GM23338 (cell line): ENCODE results near the gene RNF103.

Experiments used
- CREB1 ChIP-seq: fragments of 250-450 bp; sonication (Bioruptor Pico); IDR thresholded peaks from 2 replicates; pipeline ENCODE4 v1.5.0; 2020; ENCODE audit warnings: low read depth, mild to moderate bottlenecking, moderate library complexity
- CTCF ChIP-seq, 2 experiments: fragments of 200-600 bp in 1 of 2; sonication (generic) in 1 of 2; conservative IDR thresholded peaks; 2 replicates each; pipeline versions ENCODE4 v1.5.1 to v1.6.1; 2016 to 2017; ENCODE audit warnings: antibody characterized with exemption in 2 of 2, low read depth in 2 of 2, mild to moderate bottlenecking in 2 of 2, moderate library complexity in 1 of 2
- POLR2AphosphoS5 ChIP-seq: IDR thresholded peaks from 2 replicates; pipeline ENCODE4 v1.6.1; 2016; ENCODE audit warnings: antibody characterized with exemption, low read depth

GRCh38 chr2:86648681-86649080 is 25.0 kb upstream of the RNF103 start:
- no peak for TF ChIP-seq CTCF (conservative IDR thresholded peaks at IDR 0.05; ENCODE audit: low read depth in 2 of 2)
- TF ChIP-seq POLR2AphosphoS5, result no peak
- TF ChIP-seq CREB1 (CRISPR knock-in tag), result no peak
